ENCODE results near the gene INTS11. TPM values are rescaled to one million over a fixed set of nuclear protein-coding genes. Genes with fewer than 3 reads are reported as not detected.

The INTS11 gene
- total and polyA plus RNA-seq, 4 donors = 26.3 to 40.5 (median 34.5) TPM

- H3K27me3 ChIP-seq (ENCODE audit: control insufficient read depth in 4 of 4, insufficient read depth in 4 of 4, low read length in 3 of 4) = no peaks in the 10 kb centered on the region
- peaks cover 3 to 20% (median 11%) of the 10 kb centered on the region in 4 donors for H3K4me1 ChIP-seq (ENCODE audit: control insufficient read depth in 4 of 4, insufficient read depth in 4 of 4, low read length in 3 of 4)
- no peak overlapping the region for H3K9ac ChIP-seq (ENCODE audit: low read depth in 1 of 2, low read length in 2 of 2)
- H3K4me3 ChIP-seq (ENCODE audit: low read depth in 1 of 3, low read length in 3 of 3) = no peak overlapping the region
- H3K36me3 ChIP-seq (ENCODE audit: control insufficient read depth in 4 of 4, insufficient read depth in 3 of 4, low read depth in 1 of 4, low read length in 3 of 4) = peaks cover 2 to 11% (median 6%) of the 10 kb centered on the region in 4 donors
- 88% methylated on average over 13 of the region's 13 CpGs for WGBS
- no peak for DNase-seq (ENCODE audit: low spot score)
- H3K27ac ChIP-seq (ENCODE audit: low read depth in 1 of 2, low read length in 2 of 2) = no peak overlapping the region
- TF ChIP-seq HNF4G (IDR thresholded peaks at IDR 0.05) (no peak), NR2F2 (IDR thresholded peaks at IDR 0.05) (no peak), SP1 (IDR thresholded peaks at IDR 0.05) (peak; percentile 54), HNF4A (conservative IDR thresholded peaks at IDR 0.05) (peak in 1 of 2 donors; percentile 12)
- no peaks in the 10 kb centered on the region for H3K9me3 ChIP-seq (ENCODE audit: control insufficient read depth in 4 of 4, low read length in 3 of 4)
Observed at GRCh38 chr1:1319646-1319941, 4.9 kb downstream of the INTS11 start.

GRCh38 chr1:1318777-1319645 is 5.4 kb downstream of the INTS11 start:
- no peaks in the 10 kb centered on the region for H3K9me3 ChIP-seq (ENCODE audit: control insufficient read depth in 4 of 4, low read length in 3 of 4)
- no peak overlapping the region for H3K27ac ChIP-seq (ENCODE audit: low read depth in 1 of 2, low read length in 2 of 2)
- no peaks in the 10 kb centered on the region for H3K27me3 ChIP-seq (ENCODE audit: control insufficient read depth in 4 of 4, insufficient read depth in 4 of 4, low read length in 3 of 4)
- 93% methylated on average over 36 of the region's 36 CpGs for WGBS
- TF ChIP-seq ZBTB33 (IDR thresholded peaks at IDR 0.05) (no peak), NR2F2 (IDR thresholded peaks at IDR 0.05) (no peak)
- no peak overlapping the region for H3K4me3 ChIP-seq (ENCODE audit: low read depth in 1 of 3, low read length in 3 of 3)
- peaks cover 3 to 20% (median 11%) of the 10 kb centered on the region in 4 donors for H3K4me1 ChIP-seq (ENCODE audit: control insufficient read depth in 4 of 4, insufficient read depth in 4 of 4, low read length in 3 of 4)
- peaks cover 2 to 16% (median 7%) of the 10 kb centered on the region in 4 donors for H3K36me3 ChIP-seq (ENCODE audit: control insufficient read depth in 4 of 4, insufficient read depth in 3 of 4, low read depth in 1 of 4, low read length in 3 of 4)
- no peak overlapping the region for H3K9ac ChIP-seq (ENCODE audit: low read depth in 1 of 2, low read length in 2 of 2)
- DNase-seq (ENCODE audit: low spot score) = no peak

GRCh38 chr1:1318131-1318652 is 6.3 kb downstream of the INTS11 start:
- no peak for DNase-seq (ENCODE audit: low spot score)
- Histone ChIP-seq H3K36me3 (ENCODE audit: control insufficient read depth in 4 of 4, insufficient read depth in 3 of 4, low read depth in 1 of 4, low read length in 3 of 4) (peaks cover 6 to 24% (median 13%) of the 10 kb centered on the region in 4 donors), H3K4me1 (ENCODE audit: control insufficient read depth in 4 of 4, insufficient read depth in 4 of 4, low read length in 3 of 4) (peaks cover 3 to 15% (median 7%) of the 10 kb centered on the region in 4 donors), H3K9ac (ENCODE audit: low read depth in 1 of 2, low read length in 2 of 2) (no peak overlapping the region), H3K9me3 (ENCODE audit: control insufficient read depth in 4 of 4, low read length in 3 of 4) (no peaks in the 10 kb centered on the region), H3K27ac (ENCODE audit: low read depth in 1 of 2, low read length in 2 of 2) (no peak overlapping the region), H3K4me3 (ENCODE audit: low read depth in 1 of 3, low read length in 3 of 3) (no peak overlapping the region), H3K27me3 (ENCODE audit: control insufficient read depth in 4 of 4, insufficient read depth in 4 of 4, low read length in 3 of 4) (no peaks in the 10 kb centered on the region)
- TF ChIP-seq ZBTB33 (IDR thresholded peaks at IDR 0.05) (no peak), SP1 (IDR thresholded peaks at IDR 0.05) (no peak), FOXA1 (IDR thresholded peaks at IDR 0.05) (no peak), GABPA (IDR thresholded peaks at IDR 0.05 in 1 of 2, conservative IDR thresholded peaks at IDR 0.05 in 1 of 2) (no peak), HNF4G (IDR thresholded peaks at IDR 0.05) (no peak), JUND (IDR thresholded peaks at IDR 0.05) (peak; percentile 95 to 97)
- WGBS = 72% methylated on average over 9 of the region's 9 CpGs

Data from liver (tissue), 9 donors.